Vagina (tissue), 2 donors: ENCODE data around the gene BCL3.

Experiments used
- POLR2A ChIP-seq, 2 donors: fragments of 450-650 bp; IDR thresholded peaks; one replicate each; pipeline ENCODE4 v1.6.1; 2017; ENCODE audit warnings: antibody characterized with exemption in 2 of 2, mild to moderate bottlenecking in 2 of 2, moderate library complexity in 2 of 2
- TF ChIP-seq, protein P1 (sequence below), 3 experiments: fragments of 450-650 bp in 2 of 3; fragments of 200-600 bp in 1 of 3; sonication (generic) in 1 of 3; IDR thresholded peaks; one replicate each; pipeline ENCODE4 v1.5.1; 2017 to 2019; ENCODE audit warnings: antibody characterized with exemption in 3 of 3, mild to moderate bottlenecking in 2 of 3, moderate library complexity in 2 of 3

- TF ChIP-seq, protein P1, sequence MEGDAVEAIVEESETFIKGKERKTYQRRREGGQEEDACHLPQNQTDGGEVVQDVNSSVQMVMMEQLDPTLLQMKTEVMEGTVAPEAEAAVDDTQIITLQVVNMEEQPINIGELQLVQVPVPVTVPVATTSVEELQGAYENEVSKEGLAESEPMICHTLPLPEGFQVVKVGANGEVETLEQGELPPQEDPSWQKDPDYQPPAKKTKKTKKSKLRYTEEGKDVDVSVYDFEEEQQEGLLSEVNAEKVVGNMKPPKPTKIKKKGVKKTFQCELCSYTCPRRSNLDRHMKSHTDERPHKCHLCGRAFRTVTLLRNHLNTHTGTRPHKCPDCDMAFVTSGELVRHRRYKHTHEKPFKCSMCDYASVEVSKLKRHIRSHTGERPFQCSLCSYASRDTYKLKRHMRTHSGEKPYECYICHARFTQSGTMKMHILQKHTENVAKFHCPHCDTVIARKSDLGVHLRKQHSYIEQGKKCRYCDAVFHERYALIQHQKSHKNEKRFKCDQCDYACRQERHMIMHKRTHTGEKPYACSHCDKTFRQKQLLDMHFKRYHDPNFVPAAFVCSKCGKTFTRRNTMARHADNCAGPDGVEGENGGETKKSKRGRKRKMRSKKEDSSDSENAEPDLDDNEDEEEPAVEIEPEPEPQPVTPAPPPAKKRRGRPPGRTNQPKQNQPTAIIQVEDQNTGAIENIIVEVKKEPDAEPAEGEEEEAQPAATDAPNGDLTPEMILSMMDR (IDR thresholded peaks at IDR 0.05): no peak
- no peak for TF ChIP-seq POLR2A (IDR thresholded peaks at IDR 0.05)
Measured at GRCh38 chr19:44788971-44789370, 40.5 kb downstream of the BCL3 start.
